Measurements from ENCODE around the gene GAD2.

DNA sequence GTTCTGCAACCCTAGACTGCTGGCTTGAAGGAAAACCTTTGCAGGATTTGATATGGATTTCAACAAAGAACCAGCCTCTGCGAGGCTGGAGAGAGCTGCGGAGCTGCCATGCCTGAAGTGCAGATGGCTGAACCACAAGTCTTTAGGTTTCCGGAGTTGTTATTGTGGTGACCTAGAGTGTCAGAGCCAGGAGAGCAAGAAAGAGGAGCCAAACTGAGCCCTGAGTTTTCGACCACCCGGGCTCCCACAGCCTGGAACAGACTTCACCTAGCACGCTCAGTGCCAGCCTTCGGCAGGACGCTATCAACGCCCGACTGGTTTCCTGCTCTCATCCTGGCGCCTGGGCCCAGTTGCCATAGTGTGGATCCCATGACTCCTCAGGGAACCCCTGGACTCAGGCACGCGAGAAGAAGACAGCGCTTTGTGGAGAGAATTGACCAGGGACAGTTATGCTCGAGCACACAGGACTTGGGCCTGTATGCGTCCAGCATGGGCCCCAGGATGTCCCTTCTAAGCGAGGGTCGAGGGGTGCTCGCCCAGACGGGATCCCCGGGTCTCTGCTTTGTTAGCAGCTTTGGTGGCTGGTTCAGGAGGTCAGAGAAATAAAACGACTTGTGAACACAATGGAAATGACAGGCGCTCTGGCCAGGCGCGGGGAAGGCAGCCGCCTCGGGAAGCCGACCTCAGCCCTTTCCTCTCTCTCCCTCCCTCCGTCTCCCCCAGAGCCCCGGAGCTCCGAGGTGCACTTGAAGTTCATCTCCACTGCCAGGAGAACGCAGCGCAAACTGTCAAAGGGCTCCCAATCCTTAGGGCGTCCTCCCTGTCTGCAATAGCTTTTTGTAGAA, 1.8 kb upstream of the GAD2 start:
- TF ChIP-seq, protein P1, sequence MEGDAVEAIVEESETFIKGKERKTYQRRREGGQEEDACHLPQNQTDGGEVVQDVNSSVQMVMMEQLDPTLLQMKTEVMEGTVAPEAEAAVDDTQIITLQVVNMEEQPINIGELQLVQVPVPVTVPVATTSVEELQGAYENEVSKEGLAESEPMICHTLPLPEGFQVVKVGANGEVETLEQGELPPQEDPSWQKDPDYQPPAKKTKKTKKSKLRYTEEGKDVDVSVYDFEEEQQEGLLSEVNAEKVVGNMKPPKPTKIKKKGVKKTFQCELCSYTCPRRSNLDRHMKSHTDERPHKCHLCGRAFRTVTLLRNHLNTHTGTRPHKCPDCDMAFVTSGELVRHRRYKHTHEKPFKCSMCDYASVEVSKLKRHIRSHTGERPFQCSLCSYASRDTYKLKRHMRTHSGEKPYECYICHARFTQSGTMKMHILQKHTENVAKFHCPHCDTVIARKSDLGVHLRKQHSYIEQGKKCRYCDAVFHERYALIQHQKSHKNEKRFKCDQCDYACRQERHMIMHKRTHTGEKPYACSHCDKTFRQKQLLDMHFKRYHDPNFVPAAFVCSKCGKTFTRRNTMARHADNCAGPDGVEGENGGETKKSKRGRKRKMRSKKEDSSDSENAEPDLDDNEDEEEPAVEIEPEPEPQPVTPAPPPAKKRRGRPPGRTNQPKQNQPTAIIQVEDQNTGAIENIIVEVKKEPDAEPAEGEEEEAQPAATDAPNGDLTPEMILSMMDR (IDR thresholded peaks at IDR 0.05): no peak
- no peak for TF ChIP-seq POLR2A (IDR thresholded peaks at IDR 0.05)
